Ovary (tissue), 9 donors: ENCODE results near the gene FGF4. TPM values are rescaled to one million over a fixed set of nuclear protein-coding genes. Genes with fewer than 3 reads are reported as not detected.

Source experiments
- DNase-seq, 5 donors: peaks; one replicate each; pipeline ENCODE4 v3.0.0-alpha.2; 2019 to 2020
- H3K27ac ChIP-seq, 2 donors: fragments of 200-600 bp; one replicate each; pipeline versions ENCODE4 v1.5.1 to v1.8.0; 2019 to 2022
- H3K27me3 ChIP-seq: fragments of 200-600 bp; one replicate; pipeline ENCODE4 v1.8.0; 2022
- H3K36me3 ChIP-seq: fragments of 200-600 bp; sonication (generic); one replicate; pipeline ENCODE4 v1.5.1; 2019
- H3K4me1 ChIP-seq: one replicate; pipeline ENCODE4 v1.8.1; 2013; ENCODE audit warnings: mild to moderate bottlenecking, moderate library complexity; ENCODE audit not compliant: insufficient read depth
- H3K4me3 ChIP-seq: fragments of 200-600 bp; sonication (generic); one replicate; pipeline ENCODE4 v1.5.1; 2017
- H3K9me3 ChIP-seq, 2 donors: fragments of 200-600 bp in 1 of 2; sonication (generic) in 1 of 2; one replicate each; pipeline versions ENCODE4 v1.5.1 to v1.8.1; 2013 to 2019; ENCODE audit warnings: mild to moderate bottlenecking in 1 of 2, moderate library complexity in 1 of 2
- CTCF ChIP-seq, 3 donors: fragments of 450-650 bp in 2 of 3; fragments of 200-600 bp in 1 of 3; IDR thresholded peaks; one replicate each; pipeline versions ENCODE4 v1.5.1 to v1.8.0; 2016 to 2022; ENCODE audit warnings: antibody characterized with exemption in 3 of 3, mild to moderate bottlenecking in 1 of 3
- EP300 ChIP-seq: sonication (generic); formaldehyde crosslinking; IDR thresholded peaks from one replicate; pipeline ENCODE4 v1.6.1; 2017; ENCODE audit warnings: antibody characterized with exemption
- POLR2A ChIP-seq: fragments of 450-650 bp; IDR thresholded peaks from one replicate; pipeline ENCODE4 v1.6.1; 2017; ENCODE audit warnings: antibody characterized with exemption, mild to moderate bottlenecking, moderate library complexity
- WGBS, 3 donors: extraction: QIAGEN DNeasy Blood & Tissue Kit in 1 of 3; methylation state at CpG; one replicate each; pipeline versions ENCODE4 v1.1.5 to v1.1.7; 2013 to 2017; 5-methylcytosine and 5-hydroxymethylcytosine counted together
- intact Hi-C, 4 donors: fragments of 100-400 bp; cut with DNase I; formaldehyde crosslinking; loops; one replicate each; pipeline versions ENCODE4 v1.11.0 to v1.15.1; 2022 to 2023
- polyA plus RNA-seq, 2 donors: library from polyadenylated mRNA; stranded (reverse); fragments of 200-250 nt in 1 of 2; fragments of 350-450 nt in 1 of 2; fragmentation: Illumina TruSeq in 1 of 2; extraction: RNeasy Lipid Tissue Mini Kit (QIAGEN cat#74804) in 1 of 2; gene quantifications; one replicate each; pipeline ENCODE4 v1.2.3, GENCODE V29; 2013 to 2014
- total RNA-seq, 7 donors: library from RNA; depleted of rRNA in 2 of 7; stranded (reverse); fragments of >200 nt in 2 of 7; fragmentation: NEBNext Ultra II Directional in 3 of 7; extraction: Animal tissue kit (Norgen Biotek cat#: 25700) in 3 of 7; gene quantifications; one replicate each; pipeline versions ENCODE4 v1.1.0 to v1.2.4, GENCODE V29; 2016 to 2023
- donor health status: DM: no; HTN: no; CAD: no; lungs with moderate emphysema.
- donor health status: DM: no; HTN: no; CAD: no.
- donor health status: Bipolar disorder and iron deficiency.
- donor health status: DM: yes; HTN: yes; CAD: no.
- donor health status: DM: no; HTN: no; CAD: no.
- donor health status: DM: yes; HTN: yes; CAD: no.

Gene FGF4
- total and polyA plus RNA-seq, 9 donors: not detected

- no peaks in the 10 kb centered on the region for H3K27me3 ChIP-seq
- H3K27ac ChIP-seq: no peak overlapping the region
- H3K4me3 ChIP-seq: no peak overlapping the region
- H3K9me3 ChIP-seq: no peaks in the 10 kb centered on the region
- DNase-seq: no peak
- WGBS, 3 donors: 74 to 84% (median 84%) methylated on average over 7 of the region's 7 CpGs
- TF ChIP-seq EP300 (no peak), CTCF (IDR thresholded peaks at IDR 0.05) (no peak), POLR2A (no peak)
- intact Hi-C loops: no loop called here
- no peaks in the 10 kb centered on the region for H3K4me1 ChIP-seq
- no peaks in the 10 kb centered on the region for H3K36me3 ChIP-seq
Measured at GRCh38 chr11:69814411-69814810, 39.3 kb upstream of the FGF4 start.

- Histone ChIP-seq H3K27me3 (no peaks in the 10 kb centered on the region), H3K4me3 (no peak overlapping the region), H3K27ac (no peak overlapping the region), H3K9me3 (no peaks in the 10 kb centered on the region), H3K36me3 (no peaks in the 10 kb centered on the region), H3K4me1 (no peaks in the 10 kb centered on the region)
- WGBS, 3 donors: 72 to 87% (median 76%) methylated on average over 2 of the region's 2 CpGs
- DNase-seq: no peak
- intact Hi-C loops: no loop called here
- no peak for TF ChIP-seq POLR2A
- no peak for TF ChIP-seq EP300
- no peak for TF ChIP-seq CTCF (IDR thresholded peaks at IDR 0.05)
Measured at GRCh38 chr11:69813839-69814238, 38.7 kb upstream of the FGF4 start.

GRCh38 chr11:69812946-69813345 is 37.8 kb upstream of the FGF4 start:
- H3K27ac ChIP-seq: no peak overlapping the region
- DNase-seq: no peak
- no peaks in the 10 kb centered on the region for H3K27me3 ChIP-seq
- H3K4me3 ChIP-seq: no peak overlapping the region
- H3K4me1 ChIP-seq: no peaks in the 10 kb centered on the region
- WGBS, 3 donors: 66 to 84% (median 71%) methylated on average over 10 of the region's 10 CpGs
- intact Hi-C loops: no loop called here
- H3K36me3 ChIP-seq: no peaks in the 10 kb centered on the region
- no peak for TF ChIP-seq CTCF (IDR thresholded peaks at IDR 0.05)
- no peak for TF ChIP-seq EP300
- no peak for TF ChIP-seq POLR2A
- no peaks in the 10 kb centered on the region for H3K9me3 ChIP-seq

GRCh38 chr11:69812256-69812655 is 37.1 kb upstream of the FGF4 start:
- TF ChIP-seq CTCF (IDR thresholded peaks at IDR 0.05) (no peak), POLR2A (no peak), EP300 (no peak)
- Histone ChIP-seq H3K27me3 (no peaks in the 10 kb centered on the region), H3K4me1 (no peaks in the 10 kb centered on the region), H3K4me3 (no peak overlapping the region), H3K36me3 (no peaks in the 10 kb centered on the region), H3K9me3 (no peaks in the 10 kb centered on the region), H3K27ac (no peak overlapping the region)
- intact Hi-C loops: no loop called here
- WGBS, 3 donors: 81 to 89% (median 87%) methylated on average over 7 of the region's 7 CpGs
- no peak for DNase-seq

- Histone ChIP-seq H3K4me3 (no peak overlapping the region), H3K27me3 (no peaks in the 10 kb centered on the region), H3K4me1 (no peaks in the 10 kb centered on the region), H3K36me3 (no peaks in the 10 kb centered on the region), H3K9me3 (no peaks in the 10 kb centered on the region), H3K27ac (no peak overlapping the region)
- DNase-seq: no peak
- TF ChIP-seq EP300 (no peak), POLR2A (no peak), CTCF (IDR thresholded peaks at IDR 0.05) (no peak)
- WGBS, 3 donors: 15 to 35% (median 31%) methylated on average over 3 of the region's 3 CpGs
- intact Hi-C loops: no loop called here
Measured at GRCh38 chr11:69811431-69811830, 36.3 kb upstream of the FGF4 start.
